MM.1S (cell line): ENCODE data around the gene RRAD.

Source experiments
- EZH2 ChIP-seq: fragments of 300-600 bp; sonication (generic); optimal IDR thresholded peaks from 2 replicates; pipeline ENCODE3; 2017; ENCODE audit warnings: low read depth, mild to moderate bottlenecking, antibody characterized with exemption, low read length, mixed read lengths
- TF ChIP-seq, protein P1 (sequence below): fragments of 300-600 bp; sonication (generic); IDR thresholded peaks from 2 replicates; pipeline ENCODE4 v1.5.1; 2016; ENCODE audit warnings: antibody characterized with exemption, low read length, mixed read lengths

DNA sequence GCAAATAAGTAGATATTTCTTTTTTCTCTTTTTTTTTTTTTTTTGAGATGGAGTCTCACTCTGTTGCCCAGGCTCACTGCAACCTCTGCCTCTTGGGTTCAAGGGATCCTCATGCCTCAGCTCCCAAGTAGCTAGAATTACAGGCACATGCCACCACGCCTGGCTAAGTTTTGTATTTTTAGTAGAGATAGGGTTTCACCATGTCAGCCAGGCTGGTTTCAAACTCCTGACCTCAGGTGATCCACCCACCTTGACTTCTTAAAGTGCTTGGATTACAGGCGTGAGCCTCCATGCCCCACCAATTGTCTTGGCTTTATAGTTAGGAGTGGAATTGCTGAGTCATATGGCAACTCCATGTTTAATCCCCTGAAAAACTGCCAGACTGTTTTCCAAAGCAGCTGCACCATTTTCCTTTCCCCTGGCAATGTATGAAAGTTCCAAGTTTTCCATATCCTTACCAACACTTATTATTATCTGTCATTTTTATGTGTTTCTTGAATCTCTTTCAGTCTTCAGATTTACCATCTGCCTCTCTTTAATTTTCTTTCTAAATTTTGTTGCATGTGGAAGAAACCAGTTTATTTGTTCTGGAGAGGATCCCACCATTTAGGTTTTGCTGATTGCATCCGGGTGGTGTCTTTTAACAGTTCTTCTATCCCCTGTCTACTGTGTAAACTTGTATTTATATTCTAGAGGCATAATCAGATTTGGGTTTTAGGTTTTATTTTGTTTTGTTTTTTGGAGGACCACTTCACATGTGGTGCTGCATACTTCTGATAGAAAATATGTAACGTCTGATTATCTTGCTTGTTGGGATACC is 25.8 kb upstream of the RRAD start:
- TF ChIP-seq, protein P1, sequence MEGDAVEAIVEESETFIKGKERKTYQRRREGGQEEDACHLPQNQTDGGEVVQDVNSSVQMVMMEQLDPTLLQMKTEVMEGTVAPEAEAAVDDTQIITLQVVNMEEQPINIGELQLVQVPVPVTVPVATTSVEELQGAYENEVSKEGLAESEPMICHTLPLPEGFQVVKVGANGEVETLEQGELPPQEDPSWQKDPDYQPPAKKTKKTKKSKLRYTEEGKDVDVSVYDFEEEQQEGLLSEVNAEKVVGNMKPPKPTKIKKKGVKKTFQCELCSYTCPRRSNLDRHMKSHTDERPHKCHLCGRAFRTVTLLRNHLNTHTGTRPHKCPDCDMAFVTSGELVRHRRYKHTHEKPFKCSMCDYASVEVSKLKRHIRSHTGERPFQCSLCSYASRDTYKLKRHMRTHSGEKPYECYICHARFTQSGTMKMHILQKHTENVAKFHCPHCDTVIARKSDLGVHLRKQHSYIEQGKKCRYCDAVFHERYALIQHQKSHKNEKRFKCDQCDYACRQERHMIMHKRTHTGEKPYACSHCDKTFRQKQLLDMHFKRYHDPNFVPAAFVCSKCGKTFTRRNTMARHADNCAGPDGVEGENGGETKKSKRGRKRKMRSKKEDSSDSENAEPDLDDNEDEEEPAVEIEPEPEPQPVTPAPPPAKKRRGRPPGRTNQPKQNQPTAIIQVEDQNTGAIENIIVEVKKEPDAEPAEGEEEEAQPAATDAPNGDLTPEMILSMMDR, result no peak
- no peak for TF ChIP-seq EZH2
